HG03025 (cell line): Measurements from ENCODE around the gene SLC16A12.
"Not testable (repeated sequence)": the region's sequence is repeated elsewhere in the genome, so short reads cannot be mapped to it uniquely, and the experiment has no call there.

Source experiments
- ATAC-seq: cut with Tn5 transposase; IDR thresholded peaks from one replicate; pipeline ENCODE4 v1.9.1; 2021; ENCODE audit warnings: mild to moderate bottlenecking, moderate library complexity; ENCODE audit not compliant: unreplicated experiment, low FRiP score

Gene SLC16A12

DNA sequence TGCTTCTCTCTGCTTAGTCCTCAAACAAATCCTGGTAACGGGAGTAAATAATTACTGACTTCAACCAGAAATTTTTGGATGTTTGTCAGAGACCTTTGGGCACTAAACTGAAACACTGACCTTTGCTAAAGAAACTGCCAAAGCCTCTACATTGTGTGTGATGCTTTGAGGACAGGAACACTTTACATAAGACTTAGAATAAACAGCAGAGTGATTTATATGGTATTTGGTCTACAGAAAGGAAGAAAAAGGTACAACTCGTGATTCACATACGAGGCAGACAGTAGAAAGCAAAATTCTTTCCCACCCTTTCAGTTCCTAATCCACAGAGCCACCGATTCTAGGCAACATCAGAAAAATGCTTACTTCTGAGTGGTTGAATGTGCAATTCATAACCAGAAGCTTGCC, 59.8 kb downstream of the SLC16A12 start:
- no peak for ATAC-seq

DNA sequence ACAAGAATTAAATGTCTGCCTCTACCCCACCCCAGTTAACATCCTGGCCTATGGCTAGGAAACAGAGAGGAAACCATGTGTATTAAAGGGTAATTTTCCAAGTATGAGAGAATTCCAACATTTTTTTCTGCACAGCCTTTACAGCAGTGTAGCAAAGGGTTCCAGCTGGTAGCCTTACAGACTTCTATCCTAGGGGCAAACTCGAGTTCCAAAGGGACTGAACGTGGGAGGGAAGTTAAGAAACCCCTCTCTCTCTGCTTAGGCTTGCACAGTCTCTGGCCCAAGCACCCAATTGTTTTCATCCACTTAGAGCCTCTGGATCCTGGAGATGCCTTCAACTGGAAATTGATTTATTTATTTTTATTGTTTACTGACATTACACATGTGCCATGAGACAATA, 60.3 kb downstream of the SLC16A12 start:
- ATAC-seq, result no peak

DNA sequence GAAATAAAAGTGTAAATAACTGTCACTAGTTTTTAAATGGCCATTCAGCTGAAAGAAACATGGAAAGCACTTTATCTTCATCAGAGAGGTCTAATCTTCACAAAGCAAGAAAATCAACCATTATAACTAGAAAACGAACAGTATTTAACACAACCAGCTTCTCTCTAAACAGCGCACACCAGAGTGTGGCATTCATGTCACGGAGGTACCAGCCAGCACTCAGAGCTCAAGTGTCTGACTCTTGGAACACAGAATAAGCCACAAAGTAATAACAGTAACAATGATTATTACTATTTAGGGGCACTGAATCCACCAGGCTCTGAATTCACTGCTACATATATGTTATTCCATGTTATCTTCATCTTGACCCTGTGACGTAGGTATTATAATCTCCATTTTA, 60.9 kb downstream of the SLC16A12 start:
- ATAC-seq, result no peak

DNA sequence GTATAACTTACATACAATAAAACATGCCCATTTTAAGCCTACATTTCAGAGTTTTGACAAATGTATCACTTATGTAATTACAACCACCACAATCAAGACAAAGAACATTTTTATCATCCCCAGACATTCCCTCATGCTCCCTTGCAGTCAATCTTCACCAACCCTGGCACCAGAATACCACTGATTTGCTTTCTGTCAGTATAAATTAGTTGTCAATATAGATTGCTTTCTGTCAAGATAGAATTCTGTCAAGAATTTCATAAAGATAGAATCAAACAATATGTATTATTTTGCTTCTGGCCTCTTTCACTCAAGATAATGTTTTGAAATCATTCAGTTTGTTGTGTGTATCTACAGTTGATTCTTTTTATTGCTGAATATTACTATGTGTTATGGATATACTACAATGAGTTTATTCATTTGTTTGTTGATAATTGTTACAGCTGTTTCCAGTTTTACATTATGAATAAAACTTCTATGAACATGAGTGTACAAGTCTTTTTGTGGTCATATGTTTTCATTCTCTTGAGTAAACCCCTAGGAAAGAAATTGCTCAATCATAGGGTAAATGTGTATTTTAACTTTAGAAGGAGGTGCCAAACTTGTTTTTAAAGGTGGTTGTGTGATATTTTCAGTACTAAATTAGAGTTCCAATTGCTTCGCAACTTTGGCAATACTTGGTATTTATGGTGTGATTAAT, 64.1 kb downstream of the SLC16A12 start:
- no peak for ATAC-seq

DNA sequence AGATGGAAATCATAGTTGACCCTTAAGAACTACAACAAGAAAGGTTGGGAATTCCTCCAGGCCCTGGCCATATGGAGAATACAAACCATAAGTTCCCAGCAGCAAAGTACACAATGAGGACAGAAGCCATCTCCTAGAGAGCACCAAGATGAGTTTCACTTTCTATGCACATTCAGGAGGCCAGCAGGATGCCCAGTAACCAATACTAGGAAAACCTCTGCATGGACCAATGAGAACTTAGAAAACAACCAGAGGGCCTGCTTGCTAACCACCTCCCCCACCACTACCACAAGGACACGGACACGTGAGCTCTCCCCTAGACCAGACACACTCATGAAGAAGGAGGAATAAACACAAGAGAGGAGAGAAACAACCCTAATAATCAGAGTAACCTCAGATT, 64.8 kb downstream of the SLC16A12 start:
- no peak for ATAC-seq

DNA sequence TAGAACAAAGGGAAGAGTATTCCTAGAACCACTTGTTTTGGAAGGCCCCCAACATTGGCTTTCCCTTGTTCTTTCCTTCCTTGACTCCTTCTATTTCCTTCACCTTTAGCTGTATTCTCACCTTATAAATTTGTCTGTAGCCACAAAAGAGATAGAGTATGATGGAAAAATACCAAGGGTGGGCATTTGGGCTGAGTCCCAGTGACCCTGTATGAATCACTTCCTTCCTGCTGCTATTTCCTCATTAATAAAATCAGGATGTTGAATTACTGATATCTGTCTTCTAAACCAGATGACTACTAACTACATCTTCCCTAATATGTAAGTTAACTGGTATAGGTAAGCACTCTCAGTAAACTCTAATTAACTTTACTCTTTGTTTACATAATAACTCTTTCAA, 65.9 kb downstream of the SLC16A12 start:
- ATAC-seq, result no peak

DNA sequence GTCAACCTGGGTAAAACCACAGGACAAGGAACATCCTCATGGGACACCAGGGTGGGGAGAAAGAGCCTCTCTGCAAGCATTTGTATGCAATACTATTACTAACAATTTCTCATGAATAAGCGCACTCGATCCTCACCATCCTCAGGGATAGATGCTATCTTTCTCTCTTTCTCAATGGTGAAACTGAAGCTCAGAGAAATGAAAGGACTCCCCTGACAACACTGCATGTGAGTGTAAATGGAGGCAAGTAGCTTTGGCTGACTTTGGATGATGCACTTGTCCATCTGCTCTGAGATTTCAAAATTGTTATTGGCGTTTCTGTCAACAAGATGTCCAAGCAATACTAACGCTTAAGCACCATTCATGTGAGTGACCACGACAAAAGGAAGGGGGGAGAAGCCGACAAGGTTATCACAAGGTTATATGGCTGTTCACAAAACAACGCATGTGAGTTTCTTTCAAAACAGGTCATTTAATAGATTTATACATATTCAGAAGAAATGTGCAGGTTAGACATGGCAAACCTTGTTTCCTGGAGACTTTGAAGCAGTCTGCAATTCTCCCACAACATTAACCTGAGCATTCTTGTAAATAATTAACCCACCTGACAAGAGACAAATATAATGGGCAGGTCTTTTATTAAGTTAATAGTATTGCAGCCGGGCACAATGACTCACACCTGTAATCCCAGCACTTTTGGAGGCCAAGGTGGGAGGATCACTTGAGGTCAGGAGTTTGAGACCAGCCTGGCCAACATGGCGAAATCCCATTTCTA, 67.0 kb downstream of the SLC16A12 start:
- ATAC-seq, result no peak

DNA sequence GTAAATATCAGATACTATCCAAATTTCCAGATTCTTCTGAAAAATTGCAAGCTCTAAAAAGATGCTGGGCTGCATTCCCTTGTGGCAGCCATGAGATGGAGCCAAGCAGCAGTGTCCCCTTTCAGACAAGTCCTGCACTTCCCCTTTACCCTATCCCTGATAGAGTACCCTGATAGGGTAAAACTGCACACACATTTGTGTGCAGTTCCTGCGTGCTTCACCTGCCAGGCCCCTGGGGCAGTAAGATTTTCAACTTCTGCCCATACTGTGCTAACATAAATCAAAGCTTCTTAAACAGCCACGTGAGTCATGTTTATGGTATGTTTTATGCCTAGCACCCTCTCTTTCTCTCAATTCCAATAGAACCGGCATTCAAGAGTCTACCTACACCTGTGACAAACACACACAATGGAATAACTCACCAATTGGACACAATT, 68.8 kb downstream of the SLC16A12 start:
- ATAC-seq, result no peak

DNA sequence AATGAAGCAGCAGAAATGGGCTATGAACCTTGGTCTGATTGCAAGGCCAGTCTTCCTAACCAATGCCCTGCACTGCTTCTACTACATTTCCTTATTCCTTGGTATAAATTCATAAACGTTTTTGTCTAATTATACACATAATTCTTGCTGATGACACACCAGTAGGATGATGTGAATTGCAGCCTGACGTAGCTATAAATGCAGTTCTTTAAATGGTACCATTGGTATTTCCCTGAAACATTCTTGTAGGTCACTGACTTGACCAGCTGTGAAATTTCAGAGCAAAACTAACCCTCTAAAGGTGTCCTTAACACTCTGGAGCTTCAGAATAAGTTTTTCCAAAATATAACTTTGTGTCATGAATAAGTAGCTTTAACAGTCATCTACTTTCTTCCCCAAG, 70.2 kb downstream of the SLC16A12 start:
- no peak for ATAC-seq

DNA sequence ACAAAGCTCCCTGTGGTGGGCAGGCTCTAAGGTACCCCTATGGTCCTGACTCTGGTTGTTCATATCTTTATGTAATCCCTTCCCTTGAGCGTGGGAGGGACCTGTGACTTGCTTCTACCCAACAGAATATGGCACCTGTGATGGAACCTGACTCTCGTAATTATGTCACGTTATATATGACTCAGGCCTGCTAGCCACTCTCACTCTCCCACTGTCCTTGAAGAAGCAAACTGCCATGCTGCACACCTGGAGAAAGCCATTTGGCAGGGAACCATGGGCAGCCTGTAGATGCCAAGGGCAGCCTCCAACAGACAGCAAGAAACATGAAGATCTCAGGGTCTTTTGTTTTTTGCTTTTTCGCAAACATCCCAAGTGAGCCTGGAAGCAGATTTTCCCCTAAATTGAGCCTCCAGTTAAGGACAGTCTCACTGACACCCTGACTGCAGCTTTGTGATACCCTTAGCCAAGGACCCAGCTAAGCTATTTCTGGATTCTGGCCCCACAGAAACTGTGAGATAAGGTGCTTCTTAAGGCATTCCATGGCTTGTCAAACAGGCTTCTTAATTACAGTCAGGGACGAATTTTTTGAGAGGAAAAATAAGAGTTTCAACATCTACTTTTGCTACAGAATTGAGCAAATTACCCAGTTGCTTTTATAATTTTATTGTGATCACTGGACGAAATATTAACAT, 71.4 kb downstream of the SLC16A12 start:
- no peak for ATAC-seq

DNA sequence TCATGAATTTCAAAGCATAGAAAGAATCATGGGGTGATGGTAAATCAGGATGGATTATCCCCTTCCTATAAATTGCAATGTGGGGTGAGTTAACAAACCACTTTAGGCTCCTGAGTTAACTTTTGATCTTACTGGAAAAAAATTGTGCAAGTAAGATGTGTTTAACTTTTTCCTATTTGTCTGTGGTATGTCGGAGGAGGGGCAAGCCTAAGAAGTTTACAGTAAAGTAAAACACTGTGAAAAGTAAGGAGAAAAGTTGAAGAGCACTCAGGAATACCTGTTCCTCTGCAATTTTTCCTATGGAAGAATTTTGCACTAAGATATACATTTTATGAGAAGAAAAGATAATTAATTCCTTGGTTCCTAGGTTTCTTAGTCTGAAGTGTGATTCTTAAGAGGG, 76.6 kb downstream of the SLC16A12 start:
- no peak for ATAC-seq

DNA sequence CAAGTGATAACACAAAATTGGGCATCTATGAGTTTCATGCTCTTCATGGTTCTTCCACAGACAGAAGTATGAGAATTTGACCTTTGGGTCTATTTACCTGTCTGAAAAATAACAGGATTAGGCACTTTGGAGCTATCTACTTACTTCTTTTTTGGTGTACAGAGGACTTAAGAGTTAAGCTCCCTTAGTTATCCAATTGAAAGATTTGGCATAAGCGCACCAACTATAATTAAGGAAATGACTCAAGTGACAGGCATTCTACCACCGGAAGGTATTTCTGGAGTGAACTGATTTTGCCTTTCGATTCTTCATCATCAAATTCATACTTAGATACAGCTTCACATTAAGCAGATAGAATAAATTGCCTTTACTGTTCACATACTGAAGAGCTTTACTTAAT, 77.1 kb downstream of the SLC16A12 start:
- no peak for ATAC-seq

DNA sequence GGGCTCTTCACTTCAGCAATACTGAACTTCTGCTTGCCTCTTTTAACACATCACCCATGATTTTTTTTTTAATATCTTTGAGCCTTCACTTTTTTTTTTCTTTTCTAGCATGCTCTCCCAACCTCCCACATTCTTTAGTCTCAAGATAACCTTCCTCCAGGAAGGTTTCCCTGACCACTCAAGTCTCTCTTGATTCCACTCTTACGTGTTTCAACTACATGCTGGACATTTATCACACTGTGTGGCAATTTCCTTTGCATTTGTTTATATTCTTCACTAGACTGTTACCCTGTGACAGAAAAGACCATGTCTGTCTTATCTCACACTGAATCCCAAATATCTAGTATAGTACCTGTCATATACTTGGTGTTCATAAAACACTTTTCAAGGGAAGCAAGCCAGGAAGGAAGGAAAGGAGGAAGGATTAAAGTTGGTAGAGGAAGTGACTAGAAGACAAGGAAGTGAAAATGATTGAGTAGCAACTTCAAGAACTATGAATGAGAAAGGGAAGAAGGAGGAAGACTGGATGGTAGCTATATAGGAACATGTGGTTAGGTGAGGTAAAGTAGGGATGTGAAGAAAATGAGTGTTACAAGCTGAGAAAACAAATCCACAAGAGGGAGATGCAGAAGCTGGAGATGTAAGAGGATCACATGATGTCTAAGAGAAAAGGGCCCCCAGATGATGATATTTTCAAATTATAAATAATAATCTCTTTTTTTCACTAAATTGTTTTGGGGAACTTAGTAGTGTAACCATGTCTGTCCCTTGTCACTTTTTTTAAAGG, 80.6 kb downstream of the SLC16A12 start:
- no peak for ATAC-seq

DNA sequence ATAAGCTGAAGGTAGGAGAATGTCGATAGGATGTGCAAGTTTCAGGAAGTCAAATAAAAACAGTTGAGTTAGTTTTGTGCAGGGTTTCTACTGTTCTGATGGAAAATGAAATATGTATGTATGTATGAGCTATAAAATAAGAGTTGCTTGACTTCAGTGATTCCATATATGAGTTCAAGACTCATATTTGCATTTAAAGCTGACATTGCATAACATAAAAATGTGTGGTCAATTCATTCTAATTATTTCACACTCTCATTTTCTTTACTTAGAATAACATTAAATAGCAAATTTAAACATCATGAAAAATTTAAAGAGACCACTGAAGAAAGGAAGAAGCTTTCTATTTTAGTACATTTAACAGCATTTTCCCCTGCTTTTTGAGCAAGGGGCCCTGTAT, 83.2 kb downstream of the SLC16A12 start:
- ATAC-seq, result no peak

DNA sequence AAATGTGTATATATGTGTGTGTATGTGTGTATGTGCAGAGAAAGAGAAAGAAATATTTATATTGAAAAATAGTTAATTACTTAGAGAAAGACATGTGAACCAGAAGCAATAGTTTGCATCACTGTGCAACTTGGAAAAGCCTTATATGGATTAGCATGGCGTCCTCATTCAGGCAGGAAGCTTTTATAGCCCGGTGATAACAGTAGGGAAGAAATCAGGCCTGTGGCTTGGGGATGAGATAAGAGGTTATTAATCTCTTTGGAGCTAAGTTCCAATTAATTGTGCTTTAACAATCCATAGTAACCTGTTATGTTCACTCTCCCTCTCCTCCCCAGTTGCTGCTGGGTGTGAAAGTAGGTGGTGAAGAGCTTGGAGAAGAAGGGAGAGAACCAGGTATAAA, 84.5 kb downstream of the SLC16A12 start:
- no peak for ATAC-seq

DNA sequence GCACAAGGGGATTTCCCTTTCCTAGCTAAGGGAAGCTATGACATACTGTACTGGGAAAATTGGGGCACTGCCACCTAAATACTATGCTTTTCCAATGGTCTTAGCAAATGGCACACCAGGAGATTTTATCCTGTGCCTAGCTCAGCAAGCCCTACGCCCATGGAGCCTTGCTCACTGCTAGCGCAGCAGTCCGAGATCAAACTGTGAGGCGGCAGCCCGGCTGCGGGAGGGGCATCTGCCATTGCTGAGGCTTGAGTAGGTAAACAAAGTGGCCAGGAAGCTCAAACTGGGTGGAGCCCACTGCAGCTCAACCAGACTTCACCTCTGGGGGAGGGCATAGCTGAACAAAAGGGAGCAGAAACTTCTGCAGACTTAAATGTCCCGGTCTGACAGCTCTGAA, 90.6 kb downstream of the SLC16A12 start:
- ATAC-seq, result not testable (repeated sequence)

DNA sequence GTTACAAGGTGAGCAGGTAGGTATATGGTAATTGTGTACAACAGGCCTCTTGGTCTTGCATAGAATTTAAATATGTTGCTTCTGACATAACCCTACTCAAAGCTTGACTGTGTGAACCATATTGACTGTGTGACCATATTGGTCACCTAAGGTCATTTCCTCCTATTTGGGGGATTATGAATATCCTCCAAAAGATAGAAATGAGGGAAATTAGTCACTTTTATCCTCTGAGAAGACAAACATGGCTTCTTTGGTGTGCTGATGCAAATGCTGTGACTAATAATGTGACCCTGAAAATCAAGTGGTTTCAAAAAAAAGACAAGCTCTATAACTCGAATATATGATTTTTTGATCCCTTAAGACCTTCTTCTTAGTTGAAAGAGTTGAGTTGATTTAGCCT, 93.1 kb downstream of the SLC16A12 start:
- no peak for ATAC-seq

DNA sequence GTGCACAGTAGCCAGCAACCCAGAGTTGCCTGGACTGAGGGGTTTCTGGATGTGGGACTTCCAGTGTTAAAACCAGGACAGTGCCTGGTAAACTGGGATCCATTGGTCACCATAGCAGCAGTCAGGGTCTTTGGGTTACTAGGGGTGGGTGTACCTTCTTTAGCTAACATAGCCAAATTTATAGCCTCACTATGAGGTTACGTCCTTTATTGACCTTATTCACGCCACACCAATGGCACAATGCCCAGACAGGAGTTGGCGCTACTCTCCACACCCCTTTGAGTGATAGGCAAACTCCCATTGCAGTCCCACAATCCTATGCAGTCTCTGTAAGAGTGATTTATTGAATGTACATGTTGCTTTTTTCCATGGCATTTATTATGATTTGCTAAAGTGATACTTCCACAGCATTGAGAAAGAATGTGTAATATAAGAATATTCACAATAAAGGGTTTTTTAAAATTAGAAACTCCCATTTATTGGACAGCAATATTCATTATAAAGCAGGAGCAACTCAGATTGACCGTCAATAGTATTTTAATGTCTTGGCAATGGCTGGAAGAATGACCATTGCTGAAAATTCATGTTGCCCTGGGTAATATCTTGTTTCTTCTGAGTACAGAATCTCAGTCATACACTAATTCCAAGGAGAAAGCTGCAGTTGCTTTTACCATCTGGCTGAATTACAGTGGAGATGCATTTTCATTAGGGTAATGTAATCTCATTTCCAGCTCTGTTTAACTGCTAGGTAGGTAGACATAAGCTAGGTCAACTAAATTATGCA, 95.0 kb downstream of the SLC16A12 start:
- ATAC-seq, result no peak

DNA sequence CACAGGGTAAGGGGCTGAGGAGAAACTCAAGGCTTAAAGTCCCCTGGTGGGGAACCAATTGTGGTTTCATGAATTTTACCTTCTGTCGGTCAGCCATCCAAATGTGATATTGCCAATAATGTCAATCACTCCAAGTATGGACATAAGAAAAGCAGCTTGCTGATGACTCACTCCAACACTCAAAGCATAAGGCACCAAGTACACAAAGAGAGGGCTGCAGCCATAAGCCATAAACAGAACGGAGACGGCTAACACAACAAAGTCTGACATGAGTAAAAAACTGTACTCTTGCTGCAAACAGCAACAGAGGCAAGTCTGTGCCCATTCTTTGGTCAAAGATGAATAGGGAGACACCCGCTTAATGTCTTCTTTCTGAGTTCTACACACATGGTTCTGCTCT, 96.9 kb downstream of the SLC16A12 start:
- no peak for ATAC-seq

DNA sequence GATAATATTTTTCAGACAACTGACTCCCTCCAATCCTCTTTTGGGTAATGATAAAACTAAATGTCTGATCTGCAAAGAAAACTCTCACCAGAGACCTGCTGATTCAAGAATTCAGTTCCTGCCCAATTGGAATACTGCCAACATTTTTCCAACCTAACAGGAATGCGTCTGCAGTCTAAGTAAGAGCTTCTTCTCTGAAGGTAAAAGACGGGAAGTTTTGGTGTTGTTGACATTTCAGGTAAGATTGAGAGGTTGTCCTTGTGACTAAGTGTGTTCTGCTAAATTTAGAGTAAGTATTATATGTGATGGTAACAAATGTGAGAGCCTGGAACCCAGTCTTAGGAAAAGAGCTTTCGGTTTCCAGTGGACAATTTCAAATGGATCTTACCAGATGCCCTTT, 103.4 kb downstream of the SLC16A12 start:
- ATAC-seq, result no peak
